ENCODE results near the gene FABP6.
A peak's percentile ranks its signal among the peaks of the same experiment; 100 is the strongest.
"Not testable (repeated sequence)": the region's sequence is repeated elsewhere in the genome, so short reads cannot be mapped to it uniquely, and the experiment has no call there.

Gene FABP6

DNA sequence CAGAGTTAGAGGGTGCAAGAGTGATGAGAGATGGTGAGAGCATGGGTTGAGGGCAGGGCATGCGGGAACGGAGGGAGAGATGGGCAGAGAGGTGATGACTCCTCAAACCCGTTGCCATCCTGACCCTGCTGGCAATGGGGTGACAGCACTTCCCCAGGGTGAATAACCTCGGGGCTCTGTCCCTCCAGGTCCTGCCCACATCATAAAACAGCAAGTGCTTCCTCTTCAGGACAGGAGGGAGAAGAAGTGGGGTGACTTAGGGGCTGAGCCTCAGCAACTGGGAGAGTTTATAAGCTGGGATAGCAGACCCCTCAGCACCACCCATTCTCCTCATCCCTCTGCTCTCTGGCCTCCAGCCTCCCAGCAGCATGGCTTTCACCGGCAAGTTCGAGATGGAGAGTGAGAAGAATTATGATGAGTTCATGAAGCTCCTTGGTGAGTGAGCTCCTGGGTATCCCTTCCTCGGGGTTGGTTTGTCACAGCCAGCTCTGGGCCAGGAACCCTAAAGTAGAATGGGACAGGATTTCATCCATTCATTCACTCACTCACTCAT is at the start of gene FABP6:
Gene FABP6 (plus strand): TSS at position 317 of the 553 bp plus-strand sequence. CDS start 52 bp downstream, at position 369.
- DNase-seq (ENCODE audit: low read depth in 2 of 2): no peak

- no peak for DNase-seq (ENCODE audit: low read depth in 2 of 2)
Observed at GRCh38 chr5:160180931-160181330, 48.4 kb upstream of the FABP6 start.

DNA sequence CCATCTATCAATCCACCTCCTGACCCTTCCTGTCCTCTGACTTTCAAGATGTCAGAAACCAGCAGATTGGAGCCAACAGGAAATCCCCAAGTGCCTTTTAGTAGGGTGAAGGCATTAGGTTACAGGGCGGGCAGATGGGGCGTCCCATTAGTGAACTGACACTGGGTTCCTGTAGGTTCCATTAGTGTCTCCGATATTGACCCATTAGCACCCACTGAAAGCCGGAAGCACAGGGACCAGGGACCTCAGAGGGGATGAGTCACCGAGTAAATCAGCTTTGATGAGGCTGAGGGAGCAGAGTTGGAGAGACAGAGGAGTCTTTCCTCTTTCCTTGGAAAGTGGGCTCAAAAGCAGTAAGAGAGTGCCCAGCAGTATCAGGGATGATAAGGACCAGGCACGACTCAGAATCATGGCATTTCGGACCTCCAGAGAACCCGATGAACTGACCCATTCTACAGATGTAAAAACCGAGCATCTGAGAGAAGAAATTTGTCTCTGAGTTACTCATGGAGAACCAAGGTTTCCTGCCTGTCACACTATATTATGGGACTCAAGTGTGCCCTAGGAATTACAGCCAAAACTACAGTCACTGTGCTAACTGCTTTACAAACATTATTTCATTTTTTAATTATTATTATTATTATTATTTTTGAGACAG is 47.2 kb upstream of the FABP6 start:
- no peak for DNase-seq (ENCODE audit: low read depth in 2 of 2)

GRCh38 chr5:160183075-160183474 is 46.2 kb upstream of the FABP6 start:
- DNase-seq (ENCODE audit: low read depth in 2 of 2): no peak

DNA sequence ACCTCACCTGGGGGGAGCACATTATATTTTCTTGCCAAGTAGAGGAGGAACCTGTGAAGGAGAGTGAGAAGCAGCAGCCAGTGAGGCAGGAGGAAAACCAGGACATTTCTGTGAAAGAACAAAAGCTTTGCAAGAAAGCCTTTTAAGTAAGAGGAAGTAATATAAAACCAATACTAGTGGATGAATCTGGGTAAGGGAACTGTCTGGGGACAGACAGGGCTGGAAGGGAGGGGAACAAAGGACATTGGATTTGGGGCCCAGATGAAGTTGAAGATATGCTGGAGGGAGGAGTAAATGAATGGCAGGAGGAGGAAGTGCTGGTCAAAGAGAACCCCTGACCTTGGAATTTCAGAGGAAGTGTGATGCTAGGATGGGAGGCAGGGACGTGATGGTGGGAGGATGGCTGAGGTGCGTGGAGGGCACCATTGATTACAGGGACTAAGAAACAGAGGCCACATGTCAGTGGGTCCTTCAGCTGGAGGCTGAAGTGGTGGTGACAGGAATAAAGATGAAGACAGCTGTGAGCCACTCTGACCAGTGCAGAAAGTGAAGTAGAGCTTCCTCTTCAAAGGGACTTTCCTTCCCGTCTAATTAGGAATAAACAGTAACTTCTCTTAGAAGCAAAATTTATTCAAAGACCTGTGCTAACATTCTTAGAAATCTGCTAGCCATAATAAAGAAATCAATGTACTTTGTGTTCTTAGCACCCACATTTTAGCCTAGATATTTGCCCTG is 43.5 kb upstream of the FABP6 start:
- DNase-seq (ENCODE audit: low read depth in 2 of 2): no peak

- DNase-seq (ENCODE audit: low read depth in 2 of 2): no peak
Observed at GRCh38 chr5:160186480-160186879, 42.8 kb upstream of the FABP6 start.

GRCh38 chr5:160187091-160187490 is 42.2 kb upstream of the FABP6 start:
- DNase-seq (ENCODE audit: low read depth in 2 of 2): no peak

- no peak for DNase-seq (ENCODE audit: low read depth in 2 of 2)
Observed at GRCh38 chr5:160188141-160189015, 40.9 kb upstream of the FABP6 start.

DNA sequence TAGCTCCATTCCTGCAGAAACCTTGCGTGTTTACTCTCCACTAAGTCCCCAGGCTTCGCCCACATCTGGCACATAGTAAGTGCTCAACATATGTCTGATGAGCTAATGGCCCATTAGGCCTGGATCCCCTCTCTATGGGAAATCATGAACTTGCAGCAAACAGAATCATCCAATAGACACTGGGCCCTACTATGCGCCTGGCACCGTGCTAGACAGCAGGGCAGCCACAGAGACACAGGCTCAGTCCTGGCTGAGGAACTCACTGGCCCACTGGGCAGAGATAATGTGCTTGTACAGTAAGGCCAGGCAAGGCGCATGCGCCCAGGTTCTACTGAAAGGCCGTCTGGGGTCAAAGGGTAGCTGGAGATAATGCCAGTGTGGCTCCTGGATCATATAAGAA is 36.9 kb upstream of the FABP6 start:
- DNase-seq (ENCODE audit: low read depth in 2 of 2): no peak

- not testable (repeated sequence) for DNase-seq (ENCODE audit: low read depth in 2 of 2)
Observed at GRCh38 chr5:160193076-160193475, 36.2 kb upstream of the FABP6 start.

- not testable (repeated sequence) for DNase-seq (ENCODE audit: low read depth in 2 of 2)
Observed at GRCh38 chr5:160193790-160194189, 35.5 kb upstream of the FABP6 start.

GRCh38 chr5:160197341-160198144 is 31.8 kb upstream of the FABP6 start:
- DNase-seq (ENCODE audit: low read depth in 2 of 2): no peak

- DNase-seq (ENCODE audit: low read depth in 2 of 2): no peak
Observed at GRCh38 chr5:160198146-160198545, 31.2 kb upstream of the FABP6 start.

DNA sequence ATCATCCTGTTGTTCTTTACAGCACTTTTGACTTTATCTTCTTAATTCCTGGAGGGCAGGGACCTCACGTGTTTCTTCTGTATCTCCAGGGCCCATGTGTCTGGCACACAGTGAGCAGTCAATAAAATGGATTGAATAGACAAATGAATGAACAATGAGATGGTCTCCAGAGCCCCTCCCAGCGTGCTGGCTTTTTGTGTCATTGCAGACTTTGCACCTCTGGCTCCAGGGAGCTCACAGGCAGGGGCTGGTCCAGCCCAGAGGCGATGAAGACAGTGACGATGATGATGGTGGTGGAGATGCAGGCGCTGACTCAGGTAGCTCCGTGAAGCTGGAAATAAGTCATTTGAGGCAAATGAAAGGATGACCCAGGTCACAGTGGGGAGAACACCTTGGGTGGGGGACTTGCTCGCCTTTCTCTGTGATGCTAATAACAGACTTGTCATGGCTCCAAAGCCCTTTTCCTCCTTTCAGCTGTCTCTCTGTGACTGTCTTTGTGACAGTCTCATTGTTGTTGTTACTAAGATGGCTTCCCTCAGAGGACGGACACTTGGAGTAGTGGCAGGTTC is 30.4 kb upstream of the FABP6 start:
- DNase-seq (ENCODE audit: low read depth in 2 of 2): no peak

- peak; percentile 24 to 69 for DNase-seq (ENCODE audit: low read depth in 2 of 2)
Observed at GRCh38 chr5:160199410-160199911, 29.8 kb upstream of the FABP6 start.

DNA sequence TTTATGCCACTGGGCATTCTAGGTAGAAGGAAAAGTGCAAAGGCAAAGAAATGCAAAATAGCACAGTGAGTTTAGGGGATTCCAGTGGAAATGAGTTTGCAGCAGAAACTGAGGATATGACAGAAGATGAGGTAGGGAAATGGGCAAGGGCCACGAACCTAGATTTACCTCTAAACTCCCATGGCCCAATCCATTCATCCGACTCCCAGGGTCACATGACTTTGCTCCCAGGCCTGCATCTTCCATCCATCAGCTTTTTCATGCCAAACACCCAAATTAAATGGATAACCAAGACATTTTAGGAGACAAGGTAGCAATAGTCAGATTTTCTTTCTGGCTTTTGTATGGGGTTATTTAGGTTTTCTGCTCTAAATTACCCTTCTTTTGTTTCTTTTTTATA is 22.2 kb upstream of the FABP6 start:
- no peak for DNase-seq (ENCODE audit: low read depth in 2 of 2)

GRCh38 chr5:160209917-160210316 is 19.4 kb upstream of the FABP6 start:
- DNase-seq (ENCODE audit: low read depth in 2 of 2): no peak

GRCh38 chr5:160210606-160211005 is 18.7 kb upstream of the FABP6 start:
- no peak for DNase-seq (ENCODE audit: low read depth in 2 of 2)

GRCh38 chr5:160211352-160211751 is 18.0 kb upstream of the FABP6 start:
- DNase-seq (ENCODE audit: low read depth in 2 of 2): no peak

- DNase-seq (ENCODE audit: low read depth in 2 of 2): no peak
Observed at GRCh38 chr5:160213537-160213936, 15.8 kb upstream of the FABP6 start.

DNA sequence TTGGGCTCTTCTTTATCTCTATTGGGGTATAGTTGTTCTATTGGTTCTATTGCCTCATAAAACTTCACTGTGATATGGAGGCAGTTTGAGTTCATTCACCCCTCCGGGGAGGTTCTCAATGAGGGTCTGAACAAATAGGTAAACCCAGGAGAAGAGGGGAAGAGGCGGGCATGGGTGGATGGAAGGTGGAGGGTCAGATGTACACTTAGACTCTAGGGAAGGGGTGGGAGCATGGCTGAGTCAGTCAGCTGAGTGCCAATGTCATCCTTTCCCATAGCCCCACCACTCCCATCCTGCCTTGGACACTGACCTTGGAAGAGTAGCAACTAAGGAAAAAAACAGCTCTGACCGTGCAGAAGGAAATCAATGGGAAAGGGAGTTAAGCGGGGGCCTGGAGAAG is 9.9 kb upstream of the FABP6 start:
- no peak for DNase-seq (ENCODE audit: low read depth in 2 of 2)
